ENCODE results near the gene ZNF383. TPM values are rescaled to one million over a fixed set of nuclear protein-coding genes. Genes with fewer than 3 reads are reported as not detected.
A peak's percentile ranks its signal among the peaks of the same experiment; 100 is the strongest.

ZNF383 gene
- total and polyA plus RNA-seq, 9 of the 15 experiments (the other 6 are each of a cell fraction or from before 2014, with no cell fraction given): 2.0 to 8.2 (median 5.3) TPM

DNA sequence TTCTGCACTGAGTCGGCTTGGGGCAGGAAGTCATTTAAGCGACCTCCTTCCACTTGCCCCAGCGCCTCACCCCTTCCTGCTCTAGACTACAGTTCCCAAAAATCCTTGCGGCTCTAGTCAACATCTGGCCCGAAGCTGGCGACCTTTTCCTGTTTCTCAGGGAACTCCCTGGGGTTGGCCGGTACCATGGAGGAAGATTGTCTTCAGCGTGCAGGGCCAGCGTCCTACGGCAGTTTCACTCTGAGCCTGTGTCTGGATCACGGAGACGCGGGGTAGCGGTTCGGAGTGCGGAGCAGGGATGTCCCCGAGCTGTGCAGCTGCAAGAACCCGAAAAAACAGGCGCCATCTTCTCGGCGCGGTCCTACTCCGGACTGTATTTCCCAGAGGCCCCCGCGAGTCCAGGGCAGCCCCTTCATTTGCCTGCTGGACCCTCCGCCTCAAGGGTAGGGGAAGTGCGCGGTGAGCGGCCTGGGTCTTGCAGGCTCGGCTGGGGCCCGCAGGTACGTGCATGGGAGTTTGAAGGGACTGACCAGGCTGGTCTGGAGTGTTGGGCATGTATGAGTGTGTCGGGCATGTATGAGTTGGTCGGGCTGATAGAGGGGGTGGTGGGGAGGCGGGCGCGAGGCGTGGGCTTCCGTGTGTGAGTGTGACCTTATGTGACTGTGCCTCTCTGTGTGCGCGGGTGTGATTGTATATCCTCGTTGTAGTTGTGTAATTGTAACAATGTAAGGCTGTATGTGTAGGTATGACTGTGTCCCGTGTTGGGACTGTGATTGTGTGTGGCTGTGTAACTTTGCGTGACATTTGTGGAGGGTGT lies at the start of gene ZNF383 (continued):
- TF ChIP-seq, protein P1, sequence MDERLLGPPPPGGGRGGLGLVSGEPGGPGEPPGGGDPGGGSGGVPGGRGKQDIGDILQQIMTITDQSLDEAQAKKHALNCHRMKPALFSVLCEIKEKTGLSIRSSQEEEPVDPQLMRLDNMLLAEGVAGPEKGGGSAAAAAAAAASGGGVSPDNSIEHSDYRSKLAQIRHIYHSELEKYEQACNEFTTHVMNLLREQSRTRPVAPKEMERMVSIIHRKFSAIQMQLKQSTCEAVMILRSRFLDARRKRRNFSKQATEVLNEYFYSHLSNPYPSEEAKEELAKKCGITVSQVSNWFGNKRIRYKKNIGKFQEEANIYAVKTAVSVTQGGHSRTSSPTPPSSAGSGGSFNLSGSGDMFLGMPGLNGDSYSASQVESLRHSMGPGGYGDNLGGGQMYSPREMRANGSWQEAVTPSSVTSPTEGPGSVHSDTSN (CRISPR knock-in tag; IDR thresholded peaks at IDR 0.05; ENCODE audit: low read depth): no peak
- TF ChIP-seq, protein P1 (tag; conservative IDR thresholded peaks at IDR 0.05; ENCODE audit: low read depth): no peak
- TF ChIP-seq, protein P2, sequence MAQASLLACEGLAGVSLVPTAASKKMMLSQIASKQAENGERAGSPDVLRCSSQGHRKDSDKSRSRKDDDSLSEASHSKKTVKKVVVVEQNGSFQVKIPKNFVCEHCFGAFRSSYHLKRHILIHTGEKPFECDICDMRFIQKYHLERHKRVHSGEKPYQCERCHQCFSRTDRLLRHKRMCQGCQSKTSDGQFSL (CRISPR knock-in tag; IDR thresholded peaks at IDR 0.05): no peak
- TF ChIP-seq, protein P2 (tag; IDR thresholded peaks at IDR 0.05): no peak
- TF ChIP-seq NFIX (CRISPR knock-in tag; IDR thresholded peaks at IDR 0.05; ENCODE audit: low read depth) (no peak), ZEB2 (IDR thresholded peaks at IDR 0.05) (no peak), NCOA6 (IDR thresholded peaks at IDR 0.05) (no peak), ZNF589 (CRISPR knock-in tag; IDR thresholded peaks at IDR 0.05; ENCODE audit: low read depth) (no peak), PPARD (CRISPR knock-in tag; IDR thresholded peaks at IDR 0.05) (no peak), ZNF408 (CRISPR knock-in tag; IDR thresholded peaks at IDR 0.05; ENCODE audit: low read depth) (no peak), CREM (IDR thresholded peaks at IDR 0.05; ENCODE audit: low read depth) (peak; percentile 36)
- TF ChIP-seq, protein P3, sequence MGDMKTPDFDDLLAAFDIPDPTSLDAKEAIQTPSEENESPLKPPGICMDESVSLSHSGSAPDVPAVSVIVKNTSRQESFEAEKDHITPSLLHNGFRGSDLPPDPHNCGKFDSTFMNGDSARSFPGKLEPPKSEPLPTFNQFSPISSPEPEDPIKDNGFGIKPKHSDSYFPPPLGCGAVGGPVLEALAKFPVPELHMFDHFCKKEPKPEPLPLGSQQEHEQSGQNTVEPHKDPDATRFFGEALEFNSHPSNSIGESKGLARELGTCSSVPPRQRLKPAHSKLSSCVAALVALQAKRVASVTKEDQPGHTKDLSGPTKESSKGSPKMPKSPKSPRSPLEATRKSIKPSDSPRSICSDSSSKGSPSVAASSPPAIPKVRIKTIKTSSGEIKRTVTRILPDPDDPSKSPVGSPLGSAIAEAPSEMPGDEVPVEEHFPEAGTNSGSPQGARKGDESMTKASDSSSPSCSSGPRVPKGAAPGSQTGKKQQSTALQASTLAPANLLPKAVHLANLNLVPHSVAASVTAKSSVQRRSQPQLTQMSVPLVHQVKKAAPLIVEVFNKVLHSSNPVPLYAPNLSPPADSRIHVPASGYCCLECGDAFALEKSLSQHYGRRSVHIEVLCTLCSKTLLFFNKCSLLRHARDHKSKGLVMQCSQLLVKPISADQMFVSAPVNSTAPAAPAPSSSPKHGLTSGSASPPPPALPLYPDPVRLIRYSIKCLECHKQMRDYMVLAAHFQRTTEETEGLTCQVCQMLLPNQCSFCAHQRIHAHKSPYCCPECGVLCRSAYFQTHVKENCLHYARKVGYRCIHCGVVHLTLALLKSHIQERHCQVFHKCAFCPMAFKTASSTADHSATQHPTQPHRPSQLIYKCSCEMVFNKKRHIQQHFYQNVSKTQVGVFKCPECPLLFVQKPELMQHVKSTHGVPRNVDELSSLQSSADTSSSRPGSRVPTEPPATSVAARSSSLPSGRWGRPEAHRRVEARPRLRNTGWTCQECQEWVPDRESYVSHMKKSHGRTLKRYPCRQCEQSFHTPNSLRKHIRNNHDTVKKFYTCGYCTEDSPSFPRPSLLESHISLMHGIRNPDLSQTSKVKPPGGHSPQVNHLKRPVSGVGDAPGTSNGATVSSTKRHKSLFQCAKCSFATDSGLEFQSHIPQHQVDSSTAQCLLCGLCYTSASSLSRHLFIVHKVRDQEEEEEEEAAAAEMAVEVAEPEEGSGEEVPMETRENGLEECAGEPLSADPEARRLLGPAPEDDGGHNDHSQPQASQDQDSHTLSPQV (IDR thresholded peaks at IDR 0.05): no peak
- TF ChIP-seq, protein P4, sequence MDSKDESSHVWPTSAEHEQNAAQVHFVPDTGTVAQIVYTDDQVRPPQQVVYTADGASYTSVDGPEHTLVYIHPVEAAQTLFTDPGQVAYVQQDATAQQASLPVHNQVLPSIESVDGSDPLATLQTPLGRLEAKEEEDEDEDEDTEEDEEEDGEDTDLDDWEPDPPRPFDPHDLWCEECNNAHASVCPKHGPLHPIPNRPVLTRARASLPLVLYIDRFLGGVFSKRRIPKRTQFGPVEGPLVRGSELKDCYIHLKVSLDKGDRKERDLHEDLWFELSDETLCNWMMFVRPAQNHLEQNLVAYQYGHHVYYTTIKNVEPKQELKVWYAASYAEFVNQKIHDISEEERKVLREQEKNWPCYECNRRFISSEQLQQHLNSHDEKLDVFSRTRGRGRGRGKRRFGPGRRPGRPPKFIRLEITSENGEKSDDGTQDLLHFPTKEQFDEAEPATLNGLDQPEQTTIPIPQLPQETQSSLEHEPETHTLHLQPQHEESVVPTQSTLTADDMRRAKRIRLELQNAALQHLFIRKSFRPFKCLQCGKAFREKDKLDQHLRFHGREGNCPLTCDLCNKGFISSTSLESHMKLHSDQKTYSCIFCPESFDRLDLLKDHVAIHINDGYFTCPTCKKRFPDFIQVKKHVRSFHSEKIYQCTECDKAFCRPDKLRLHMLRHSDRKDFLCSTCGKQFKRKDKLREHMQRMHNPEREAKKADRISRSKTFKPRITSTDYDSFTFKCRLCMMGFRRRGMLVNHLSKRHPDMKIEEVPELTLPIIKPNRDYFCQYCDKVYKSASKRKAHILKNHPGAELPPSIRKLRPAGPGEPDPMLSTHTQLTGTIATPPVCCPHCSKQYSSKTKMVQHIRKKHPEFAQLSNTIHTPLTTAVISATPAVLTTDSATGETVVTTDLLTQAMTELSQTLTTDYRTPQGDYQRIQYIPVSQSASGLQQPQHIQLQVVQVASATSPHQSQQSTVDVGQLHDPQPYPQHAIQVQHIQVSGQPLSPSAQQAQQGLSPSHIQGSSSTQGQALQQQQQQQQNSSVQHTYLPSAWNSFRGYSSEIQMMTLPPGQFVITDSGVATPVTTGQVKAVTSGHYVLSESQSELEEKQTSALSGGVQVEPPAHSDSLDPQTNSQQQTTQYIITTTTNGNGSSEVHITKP (IDR thresholded peaks at IDR 0.05; ENCODE audit: partially characterized antibody): peak; percentile 93
- TF ChIP-seq, protein P5, sequence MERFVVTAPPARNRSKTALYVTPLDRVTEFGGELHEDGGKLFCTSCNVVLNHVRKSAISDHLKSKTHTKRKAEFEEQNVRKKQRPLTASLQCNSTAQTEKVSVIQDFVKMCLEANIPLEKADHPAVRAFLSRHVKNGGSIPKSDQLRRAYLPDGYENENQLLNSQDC (CRISPR knock-in tag; IDR thresholded peaks at IDR 0.05): no peak
